GM19099 (cell line): Measurements from ENCODE around the gene BAIAP2.

ENCODE experiments used
- POLR2A ChIP-seq: IDR thresholded peaks from 3 replicates; pipeline ENCODE4 v1.6.1; 2011; ENCODE audit warnings: low read depth; ENCODE audit not compliant: insufficient read length; ENCODE audit errors: extremely low read depth

The BAIAP2 gene

DNA sequence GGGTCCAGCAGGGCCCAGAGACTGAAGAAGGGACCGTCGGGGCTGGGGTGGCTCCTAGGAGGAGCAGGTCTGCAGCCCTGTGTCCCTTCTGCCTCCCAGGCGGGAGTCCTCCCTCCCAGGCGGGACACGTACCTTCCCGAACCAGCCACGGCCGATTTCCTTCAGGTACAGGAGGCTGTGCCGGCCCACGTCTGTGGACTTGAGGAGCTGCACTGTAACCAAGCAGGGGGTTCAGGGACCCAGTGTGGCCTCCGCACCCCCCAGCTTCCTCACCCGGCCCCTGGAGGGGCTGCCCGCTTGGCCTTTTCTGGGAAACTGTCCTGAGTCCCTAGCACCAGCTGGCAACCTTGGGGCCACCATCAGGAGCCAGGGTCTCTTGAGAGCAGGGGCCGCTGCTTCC lies 93.4 kb downstream of the BAIAP2 start:
- no peak for TF ChIP-seq POLR2A

DNA sequence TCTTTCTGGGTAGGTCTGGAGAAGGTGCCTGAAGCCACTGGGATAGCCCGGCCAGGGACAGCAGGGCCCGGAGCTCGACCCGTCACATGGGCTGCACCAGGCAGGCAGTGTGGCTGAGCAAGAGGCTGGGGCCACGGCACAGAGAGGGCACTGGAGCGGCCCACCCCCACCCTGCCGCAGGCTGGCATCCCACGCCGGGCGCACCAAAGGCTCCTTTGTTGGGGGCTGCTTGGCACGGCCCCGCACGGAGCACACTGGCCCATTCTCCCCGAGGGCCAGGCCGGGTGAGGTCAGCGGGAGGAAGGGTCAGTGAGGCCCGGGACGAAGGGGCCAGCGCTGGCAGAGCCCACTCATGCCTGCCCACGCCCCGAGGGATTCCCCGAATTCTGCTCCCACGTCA lies 93.8 kb downstream of the BAIAP2 start:
- TF ChIP-seq POLR2A, result no peak

DNA sequence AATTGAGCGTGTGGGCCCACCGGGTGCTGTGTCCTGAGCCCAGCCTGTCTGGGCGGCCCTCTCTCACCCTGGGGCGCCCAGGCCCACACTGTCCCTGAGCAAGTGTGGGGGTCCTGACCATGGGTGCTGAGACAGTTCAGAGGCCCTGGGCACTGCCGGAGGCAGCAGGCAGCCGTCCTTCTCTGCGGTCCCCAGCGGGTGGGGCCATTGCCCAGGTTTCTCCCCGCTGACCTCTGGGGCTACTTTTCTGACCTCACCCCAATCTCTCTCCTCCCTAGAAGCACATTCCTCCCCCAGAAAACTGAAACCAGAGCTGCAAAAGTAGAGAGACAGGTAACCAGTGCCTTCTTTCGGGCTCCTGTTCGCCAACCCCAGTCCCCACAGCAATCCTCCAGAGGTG lies 94.3 kb downstream of the BAIAP2 start:
- no peak for TF ChIP-seq POLR2A

DNA sequence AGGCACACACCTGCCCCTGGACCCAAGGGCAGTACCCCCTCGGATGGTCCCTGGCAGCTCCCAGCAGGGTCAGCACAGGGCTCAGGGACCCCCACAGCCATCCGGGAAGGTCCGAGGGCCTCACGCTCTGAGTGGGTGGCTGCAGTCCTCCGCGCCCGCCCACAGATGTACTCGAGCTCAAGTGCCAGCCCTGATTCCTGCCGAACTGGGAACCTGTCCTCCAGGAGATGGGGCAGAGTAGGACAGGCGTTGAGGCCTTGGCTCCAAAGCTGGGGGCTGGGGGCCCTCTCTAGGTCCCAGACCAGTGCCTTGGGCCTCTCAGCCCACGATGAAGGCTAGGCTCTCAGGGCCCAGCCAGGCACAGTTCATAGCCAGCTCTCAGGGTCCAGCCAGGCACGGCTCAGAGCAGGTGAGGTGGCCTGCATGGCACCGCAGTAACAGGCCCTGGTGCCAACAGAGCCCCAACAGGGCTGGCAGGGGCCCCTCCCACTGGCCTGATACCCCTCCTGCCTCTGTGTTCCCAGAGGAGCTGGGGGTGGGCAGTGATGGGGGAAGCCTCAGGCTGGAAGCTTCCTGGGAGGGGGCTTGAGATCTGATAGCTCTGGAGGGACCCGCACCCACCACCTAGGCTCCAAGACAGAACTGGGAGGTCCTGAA lies 94.9 kb downstream of the BAIAP2 start:
- no peak for TF ChIP-seq POLR2A

DNA sequence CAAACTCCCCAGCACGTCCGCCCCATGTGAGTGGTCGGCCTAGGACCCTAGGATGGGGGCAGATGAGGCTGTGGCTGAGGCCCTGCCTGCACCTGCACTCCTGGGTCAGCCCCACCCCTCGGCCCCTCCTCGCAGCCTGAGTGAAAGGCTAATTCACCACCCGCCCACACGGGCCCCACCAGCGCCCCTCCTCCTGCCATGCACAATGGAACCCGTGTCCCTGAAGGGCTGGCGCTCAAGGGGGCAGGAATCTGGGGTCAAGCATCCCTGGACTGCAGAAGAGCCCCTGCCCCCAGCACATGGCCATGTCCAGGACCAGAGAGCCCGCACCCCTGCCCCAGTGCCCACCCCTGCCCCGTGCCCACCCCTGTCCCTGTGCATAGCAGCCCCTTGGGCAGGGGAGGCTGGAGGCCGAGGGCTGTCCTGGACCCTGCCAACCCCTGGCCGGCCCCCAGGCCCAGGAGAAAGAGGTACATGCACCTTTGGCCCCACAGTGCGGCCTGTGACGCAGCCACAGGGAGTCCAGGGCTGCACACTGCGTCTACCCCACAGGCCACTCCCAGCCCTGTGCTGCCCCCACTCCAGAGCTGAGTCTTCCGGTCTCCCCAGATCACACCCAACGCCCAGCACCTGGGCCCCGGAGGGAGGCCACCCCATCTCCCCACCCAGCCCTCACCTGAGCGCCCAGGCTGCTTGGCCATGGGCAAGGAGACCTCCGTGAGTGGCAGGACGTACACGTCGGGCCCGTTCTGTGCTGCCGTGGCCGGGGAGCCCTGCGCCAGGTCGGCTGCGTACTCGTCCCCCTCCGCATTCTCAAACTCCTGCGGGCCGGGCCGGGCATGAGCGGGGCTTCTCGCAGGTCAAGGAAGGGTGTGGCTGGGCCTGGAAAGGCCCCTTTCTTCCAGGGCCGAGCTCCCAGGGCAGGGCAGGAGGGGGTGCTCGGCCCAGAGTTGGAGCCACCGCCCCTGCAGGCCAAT lies 95.7 kb downstream of the BAIAP2 start:
- no peak for TF ChIP-seq POLR2A

DNA sequence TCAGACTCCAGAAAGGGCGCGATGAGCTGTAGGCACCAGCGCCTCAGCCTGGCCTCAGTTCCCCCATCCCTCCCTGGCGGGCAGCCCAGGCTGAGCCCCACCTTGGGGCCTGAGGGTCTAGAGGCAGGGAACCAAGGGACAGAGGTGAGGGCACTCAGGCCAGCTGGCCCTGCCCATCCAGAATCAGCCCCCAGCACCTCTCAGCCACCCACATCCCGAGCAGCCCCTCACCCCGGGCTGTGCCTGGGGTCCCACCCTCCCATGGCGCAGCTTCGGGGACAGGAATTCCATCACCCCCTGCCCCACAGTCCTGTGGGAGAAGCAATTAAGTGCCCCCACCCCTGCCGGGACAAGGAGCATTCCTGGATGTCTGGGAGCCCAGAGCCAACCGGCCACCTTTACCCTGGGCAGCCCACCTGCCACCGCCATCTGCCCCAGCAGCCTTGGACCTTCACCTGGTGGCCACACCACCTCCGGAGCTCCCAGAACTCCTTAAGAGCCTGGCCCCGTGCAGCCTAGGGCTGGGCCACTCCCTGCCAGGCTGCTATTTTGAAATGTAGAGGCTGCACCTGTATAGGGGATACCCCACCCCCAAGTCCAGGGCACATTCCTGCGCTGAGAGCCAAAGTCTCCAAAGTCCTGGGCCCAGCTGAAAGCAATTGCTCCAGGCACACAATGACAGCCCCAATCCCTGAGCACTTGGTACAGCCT lies 96.7 kb downstream of the BAIAP2 start:
- no peak for TF ChIP-seq POLR2A

DNA sequence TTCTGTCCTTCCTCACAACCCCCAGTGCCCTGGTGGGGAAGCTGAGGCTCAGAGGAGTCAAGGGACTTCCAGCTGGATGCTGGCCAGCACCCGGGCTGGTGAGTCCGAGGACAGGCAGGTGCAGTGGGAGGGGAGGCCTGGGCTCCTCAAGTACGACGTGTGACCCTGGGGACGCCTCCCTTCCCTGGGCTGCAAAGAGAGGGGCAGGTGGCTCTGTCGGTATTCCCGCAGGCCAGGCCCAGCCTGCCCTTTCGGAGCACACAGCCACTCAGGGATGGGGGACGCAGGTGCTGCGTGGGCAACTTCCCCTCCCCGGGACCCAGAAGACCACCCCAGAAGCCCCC lies 97.2 kb downstream of the BAIAP2 start:
- no peak for TF ChIP-seq POLR2A

DNA sequence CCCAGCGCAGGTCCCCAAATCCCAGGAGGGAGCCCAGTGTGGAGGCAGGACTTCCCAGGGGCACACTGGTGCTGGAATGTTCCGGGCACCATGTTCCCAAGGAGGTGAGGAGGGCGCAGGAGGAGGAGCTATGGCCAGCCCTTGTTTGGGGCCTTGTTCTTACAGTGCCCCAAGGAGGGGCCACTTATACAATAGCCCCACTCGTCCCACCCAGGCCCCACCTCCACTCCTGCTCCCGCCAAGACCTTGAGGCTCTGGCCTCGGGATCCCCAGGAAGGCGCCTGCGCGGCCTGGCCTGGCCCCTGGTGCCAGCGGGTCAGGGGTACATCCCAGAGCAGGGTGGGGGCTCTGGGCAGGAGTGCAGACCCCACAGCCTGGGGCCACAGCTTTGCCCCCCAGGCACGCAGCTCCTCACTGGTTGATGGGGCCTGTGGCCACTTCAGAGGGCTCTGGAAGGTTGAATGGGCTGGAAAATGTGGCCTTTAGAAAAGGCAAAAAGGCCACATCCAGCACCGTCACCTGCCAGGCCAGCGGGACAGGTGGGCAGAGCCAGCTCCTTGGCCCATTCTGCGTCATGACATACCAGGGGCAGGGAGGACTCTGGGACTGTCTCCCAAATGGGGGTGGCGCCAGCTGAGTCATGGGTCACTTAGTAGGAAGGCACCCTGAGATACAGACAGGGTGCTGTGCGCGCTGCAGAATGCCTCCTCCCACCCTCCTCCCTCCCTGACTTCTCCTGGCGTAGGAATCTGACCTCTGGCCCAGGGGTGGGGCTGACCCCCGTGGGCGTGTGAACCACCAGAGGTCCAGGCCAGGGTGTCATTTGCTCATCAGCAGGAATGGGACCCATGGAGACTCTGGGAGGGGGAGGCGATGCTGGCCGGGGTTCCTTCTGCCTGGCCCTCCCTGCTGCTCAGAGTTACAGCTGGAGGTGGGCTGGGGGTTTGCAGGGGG lies 98.1 kb downstream of the BAIAP2 start:
- no peak for TF ChIP-seq POLR2A

DNA sequence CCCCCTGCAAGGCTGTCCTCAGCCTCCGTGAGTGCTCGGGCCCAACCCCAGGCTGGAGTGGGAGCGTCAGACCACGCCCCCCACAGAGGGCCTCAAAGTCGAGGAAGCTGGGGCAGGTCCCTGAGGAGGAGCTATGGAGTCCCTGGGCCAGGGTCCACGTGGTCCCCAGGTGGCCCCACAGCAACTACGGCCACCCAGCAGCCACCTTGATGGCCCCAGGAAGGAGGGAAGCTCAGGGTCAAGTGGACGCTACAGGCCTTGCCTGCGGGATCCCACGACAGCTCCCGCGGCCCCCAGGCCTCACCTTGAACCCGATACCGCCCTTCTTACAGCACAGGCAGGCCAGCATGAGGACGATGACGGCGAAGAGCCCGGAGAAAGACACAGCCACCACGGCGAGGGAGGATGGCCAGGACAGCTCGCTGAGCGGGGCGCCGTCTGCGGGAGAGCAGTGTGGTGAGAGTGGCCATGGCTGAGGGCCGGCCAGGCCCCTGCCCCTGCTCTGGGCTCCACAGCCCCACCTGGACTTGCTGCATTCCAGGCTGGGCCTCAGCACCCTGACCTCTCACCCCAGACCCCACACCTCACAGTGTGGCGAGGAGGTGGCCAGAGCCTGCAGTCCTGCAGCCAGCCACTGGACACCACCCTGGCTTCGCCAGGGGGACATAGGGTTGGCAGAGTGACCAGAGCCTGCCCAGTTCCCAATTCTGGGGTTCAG lies 99.3 kb downstream of the BAIAP2 start:
- TF ChIP-seq POLR2A, result no peak

DNA sequence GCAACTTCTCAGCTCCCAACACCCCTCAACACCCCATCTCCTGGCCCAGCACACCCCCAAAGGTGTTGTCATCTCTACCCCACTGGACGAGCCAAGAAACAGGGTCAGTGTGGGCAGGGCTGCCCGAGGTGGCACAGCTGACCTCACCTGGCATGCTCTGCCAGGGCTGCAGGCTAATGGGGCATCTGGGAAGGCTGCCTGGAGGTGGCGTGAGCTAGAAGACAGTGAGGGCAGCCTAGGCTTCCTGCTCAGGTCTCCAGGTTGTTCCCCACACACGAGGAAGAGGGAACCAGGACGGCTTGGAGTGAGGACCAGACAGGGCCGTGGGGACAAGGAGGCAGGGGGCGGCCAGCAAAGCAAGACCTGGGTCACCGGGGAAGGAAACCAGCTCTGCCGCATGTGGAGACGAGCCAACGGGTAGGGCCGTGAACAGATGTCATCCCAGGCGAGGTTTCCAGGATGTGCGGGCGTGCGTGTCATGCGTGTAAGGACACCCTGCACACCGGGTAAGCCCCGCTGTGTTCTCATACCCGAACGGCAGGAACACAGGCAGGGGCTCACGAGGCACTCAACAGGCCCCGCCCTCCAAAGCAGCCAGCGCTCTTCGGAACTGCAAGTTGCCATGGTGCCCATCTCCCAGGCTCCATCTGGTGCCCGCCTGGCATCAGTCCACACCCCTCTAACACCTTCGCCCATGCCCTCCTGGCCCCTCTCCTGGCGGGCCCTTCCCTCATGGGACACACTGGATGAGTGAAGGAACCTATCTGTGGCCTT lies 100.7 kb downstream of the BAIAP2 start:
- TF ChIP-seq POLR2A, result no peak

DNA sequence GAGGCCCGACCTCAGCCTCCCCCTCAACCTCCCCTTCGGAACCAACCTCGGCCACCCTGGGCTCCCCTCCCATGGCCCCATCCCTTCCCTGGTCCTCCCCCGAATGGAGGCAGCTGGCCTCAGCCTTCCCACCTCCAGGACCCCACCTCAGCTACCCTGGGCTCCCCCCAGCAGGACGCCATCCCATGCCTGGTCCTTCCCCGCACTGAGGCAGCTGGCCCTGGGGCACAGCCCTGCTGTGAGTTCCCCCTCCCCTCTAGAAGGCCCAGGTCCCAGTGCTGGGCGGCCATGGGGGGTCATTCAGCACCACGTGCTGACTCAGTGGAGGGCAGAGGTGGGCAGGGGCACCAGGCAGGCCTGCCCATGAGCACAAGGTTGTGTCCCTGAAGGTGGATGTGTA lies 101.4 kb downstream of the BAIAP2 start:
- TF ChIP-seq POLR2A, result no peak

DNA sequence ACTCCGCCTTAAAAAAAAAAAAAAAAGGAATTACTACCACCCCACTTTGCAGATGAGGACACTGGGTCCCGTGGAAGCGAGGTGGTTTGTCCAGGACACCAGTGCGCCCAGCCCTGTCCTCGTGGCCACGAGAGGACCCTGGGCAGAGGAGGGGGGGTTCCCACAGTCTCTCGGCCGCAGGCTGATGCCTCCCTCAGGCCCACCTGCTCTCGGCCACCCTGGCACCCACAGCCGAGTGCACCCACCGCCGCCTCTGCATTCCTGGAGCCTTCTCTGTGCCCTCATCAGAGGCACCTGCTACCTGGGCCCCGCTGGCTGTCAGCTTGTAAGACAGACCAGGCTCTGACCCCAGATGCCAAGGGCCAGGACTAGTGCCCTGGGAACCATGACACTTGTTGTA lies 102.3 kb downstream of the BAIAP2 start:
- TF ChIP-seq POLR2A, result no peak

DNA sequence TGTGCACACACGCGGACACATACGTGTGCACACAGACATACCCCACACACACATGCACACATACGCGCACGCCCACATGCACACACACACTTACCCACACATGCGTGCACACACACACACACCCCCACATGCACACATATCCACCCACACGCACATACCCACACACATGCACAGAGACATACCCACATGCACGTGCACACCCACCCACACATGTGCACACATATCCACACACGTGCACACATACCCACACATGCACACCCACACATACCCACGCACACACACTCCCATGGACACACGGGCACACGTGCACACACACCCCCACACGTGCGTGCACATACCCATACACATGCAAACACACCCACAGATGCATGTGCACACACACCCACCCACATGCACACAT lies 103.1 kb downstream of the BAIAP2 start:
- no peak for TF ChIP-seq POLR2A
